SW480 (cell line): ENCODE results near the gene CALML6.
"Not testable (repeated sequence)": the region's sequence is repeated elsewhere in the genome, so short reads cannot be mapped to it uniquely, and the experiment has no call there.

ENCODE experiments used
- DNase-seq: peaks from one replicate; pipeline ENCODE4 v3.0.0-alpha.2; 2016; ENCODE audit warnings: low spot score

The CALML6 gene

DNA sequence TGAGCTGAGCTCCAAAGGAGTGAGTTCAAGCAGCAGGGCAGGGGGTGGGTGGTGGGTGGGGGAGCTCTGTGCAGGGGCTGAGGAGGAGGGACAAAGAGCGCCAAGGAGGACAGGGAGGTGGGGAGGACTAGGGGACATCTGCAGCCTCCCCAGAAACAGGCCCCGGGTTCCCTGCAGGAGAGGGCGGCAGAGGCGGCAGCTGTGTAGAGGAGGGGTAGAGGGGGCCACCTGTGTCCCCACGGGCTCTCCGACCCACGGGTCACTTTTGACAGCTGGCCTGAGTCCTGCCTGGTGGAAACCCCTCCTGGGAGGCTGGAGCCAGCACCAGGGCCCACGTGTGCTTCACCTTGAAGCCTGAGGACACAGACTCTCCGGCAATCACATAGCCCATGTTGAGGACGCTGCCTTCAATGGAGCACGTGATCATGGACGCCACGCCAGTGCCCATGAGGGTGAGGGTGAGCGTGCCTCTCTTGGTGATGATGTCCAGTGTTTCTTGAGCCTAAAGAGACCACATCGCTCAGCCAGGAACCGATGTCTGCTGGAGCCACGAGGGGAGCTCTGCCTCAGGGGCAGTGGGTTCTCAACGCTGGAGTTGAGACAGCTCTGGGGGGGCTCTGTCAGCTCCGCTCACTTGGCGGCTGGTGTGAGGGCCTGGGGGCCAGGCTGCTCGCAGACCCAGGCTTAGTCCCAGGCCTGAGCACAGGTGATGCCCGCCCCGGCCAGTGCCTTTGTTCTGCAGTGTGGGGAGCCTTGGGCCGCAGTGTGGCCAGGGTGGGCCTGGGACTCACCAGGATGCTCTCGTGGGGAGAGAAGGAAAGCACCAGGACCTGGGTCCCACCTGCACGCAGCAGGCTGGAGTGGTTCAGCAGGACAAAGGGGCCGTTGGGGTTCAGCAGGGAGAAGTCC, 10.6 kb downstream of the CALML6 start:
- no peak for DNase-seq

DNA sequence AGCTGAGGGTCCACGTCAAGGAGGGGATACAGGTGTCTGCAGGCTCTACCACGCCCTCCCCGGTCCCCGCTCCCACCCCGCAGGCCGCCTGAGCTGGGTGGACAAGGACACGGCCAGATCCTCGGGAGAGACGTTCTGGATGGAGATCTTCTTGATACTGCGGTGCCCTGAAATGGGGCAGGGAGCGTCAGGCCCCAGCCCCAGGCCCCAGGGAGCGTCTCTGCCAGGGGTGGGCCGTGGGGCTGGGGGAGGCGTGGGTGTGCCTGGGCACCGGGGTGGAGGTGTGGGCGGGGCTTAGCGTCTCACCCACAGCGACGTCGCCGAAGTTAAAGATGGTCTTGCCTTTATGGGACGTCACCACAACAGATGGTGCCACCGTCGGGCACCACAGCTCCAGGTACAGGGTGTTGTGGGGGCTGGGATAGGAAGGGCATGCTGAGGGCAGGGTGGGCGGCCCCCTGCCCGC, 11.3 kb downstream of the CALML6 start:
- no peak for DNase-seq

DNA sequence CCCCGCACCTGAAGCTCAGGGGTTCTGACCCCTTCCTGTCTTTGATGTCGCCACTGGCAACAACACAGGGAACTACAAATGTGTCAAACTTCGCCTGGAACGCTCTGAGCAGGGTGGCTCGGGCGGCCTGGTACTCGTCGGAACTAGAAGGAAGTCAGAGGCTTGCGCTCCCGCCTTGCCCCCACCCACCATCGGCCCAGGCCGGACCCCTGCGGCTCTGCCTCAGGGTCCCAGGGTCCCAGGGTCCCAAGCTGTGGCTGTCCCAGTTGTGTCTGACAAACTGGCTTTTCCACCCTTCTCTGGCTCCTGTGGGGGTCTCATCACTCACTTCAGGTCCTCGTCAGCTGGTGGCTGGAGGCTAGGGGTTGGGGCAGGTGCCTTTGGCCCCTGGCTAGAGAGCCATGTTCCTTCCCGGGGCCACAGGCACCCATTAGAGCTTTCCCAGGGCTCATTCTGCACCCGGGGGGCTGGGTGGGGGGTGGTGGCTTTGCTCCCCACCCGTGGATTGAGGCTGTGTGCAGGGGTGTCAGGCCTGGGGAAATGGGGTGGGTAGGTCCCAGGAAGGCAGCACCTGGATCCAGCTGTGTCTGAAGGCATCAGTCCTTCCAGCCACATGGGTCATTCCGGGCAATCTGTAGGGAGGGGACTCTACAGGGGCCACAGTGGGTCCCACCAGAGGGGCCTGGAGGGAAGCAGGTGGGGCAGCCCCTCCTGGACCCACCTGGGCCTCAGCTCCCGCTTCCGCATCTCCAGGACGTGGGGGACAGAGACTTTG, 12.0 kb downstream of the CALML6 start:
- no peak for DNase-seq

DNA sequence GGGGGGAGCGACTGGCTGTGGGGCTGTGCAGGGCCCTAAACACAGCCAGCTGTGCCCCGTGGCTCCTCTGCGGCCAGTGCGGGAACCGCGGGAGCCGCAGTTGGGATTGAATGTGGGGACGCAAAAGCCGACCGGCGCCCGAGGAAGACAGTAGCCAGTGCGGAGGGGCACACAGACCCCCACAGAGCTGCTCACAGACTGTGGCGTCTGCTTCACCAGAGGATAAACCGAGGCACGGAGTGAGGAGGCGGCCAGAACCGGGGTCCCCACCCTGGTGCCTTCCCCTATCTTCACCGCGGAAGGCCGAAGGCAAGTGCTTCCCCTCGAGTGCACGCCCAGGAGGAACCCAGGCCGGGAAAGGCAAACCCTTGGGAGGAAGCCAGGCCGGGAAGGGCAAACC, 12.7 kb downstream of the CALML6 start:
- no peak for DNase-seq

DNA sequence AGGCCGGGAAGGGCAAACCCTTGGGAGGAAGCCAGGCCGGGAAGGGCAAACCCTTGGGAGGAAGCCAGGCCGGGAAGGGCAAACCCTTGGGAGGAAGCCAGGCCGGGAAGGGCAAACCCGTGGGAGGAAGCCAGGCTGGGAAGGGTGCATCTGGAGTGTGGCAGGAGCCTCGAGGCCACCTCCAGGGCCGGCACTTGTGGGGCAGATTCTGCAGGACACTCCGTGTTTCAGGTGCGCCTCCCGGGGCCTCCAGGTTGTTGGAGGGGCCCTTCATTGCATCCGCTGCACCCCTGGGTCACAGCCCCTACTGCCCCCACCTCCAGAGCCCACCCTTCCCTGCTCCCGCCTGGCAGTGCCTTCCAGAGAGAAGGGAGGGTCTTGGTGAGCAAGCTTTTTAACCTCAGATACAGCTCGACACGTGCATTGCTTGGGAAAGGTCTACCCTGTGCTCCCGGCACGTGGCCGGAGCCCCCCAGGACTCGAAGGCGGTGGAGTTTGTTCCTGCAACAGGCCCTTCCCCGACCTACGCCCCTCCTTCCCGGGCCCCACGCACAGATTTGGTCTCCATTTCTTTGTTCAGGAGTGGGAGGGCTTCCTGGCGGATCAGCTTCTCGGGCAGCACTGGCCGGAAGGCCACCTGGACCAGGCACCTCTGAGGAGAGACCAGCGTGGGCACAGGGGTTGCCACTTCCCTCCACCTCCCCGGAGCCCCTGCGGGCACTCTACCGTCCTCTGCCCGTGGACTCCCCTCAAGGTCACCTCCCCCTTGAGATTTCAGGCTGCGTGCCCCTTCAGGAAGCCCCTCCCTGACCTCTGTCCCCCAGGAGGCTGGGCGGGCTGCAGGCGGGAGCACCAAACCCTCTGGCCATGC, 13.4 kb downstream of the CALML6 start:
- no peak for DNase-seq

DNA sequence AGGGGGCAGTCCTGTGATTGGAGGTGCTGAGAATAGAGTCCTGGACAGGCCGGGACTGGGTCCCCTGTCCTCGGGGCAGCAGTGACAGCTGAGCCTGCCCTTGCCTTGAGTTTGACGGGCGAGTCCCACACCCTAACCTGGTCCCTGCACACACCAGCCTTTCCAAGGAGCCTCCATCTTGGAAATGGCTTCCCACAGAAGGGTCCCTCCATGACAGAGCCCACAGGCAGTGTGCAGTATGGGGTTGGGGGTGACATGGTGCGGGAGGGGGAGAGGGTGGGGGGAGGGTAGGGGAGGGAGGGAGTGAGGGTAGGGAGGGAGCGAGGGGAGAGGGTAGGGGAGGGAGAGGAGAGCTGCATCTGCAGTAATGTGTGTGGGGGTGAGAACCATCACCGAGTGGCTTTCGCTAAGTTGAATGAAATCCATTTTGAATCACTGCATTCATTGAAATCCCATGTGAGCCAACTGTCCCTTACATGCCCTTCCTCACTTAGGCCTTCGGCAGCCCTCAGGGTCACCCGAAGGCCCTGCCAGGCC, 14.1 kb downstream of the CALML6 start:
- no peak for DNase-seq

DNA sequence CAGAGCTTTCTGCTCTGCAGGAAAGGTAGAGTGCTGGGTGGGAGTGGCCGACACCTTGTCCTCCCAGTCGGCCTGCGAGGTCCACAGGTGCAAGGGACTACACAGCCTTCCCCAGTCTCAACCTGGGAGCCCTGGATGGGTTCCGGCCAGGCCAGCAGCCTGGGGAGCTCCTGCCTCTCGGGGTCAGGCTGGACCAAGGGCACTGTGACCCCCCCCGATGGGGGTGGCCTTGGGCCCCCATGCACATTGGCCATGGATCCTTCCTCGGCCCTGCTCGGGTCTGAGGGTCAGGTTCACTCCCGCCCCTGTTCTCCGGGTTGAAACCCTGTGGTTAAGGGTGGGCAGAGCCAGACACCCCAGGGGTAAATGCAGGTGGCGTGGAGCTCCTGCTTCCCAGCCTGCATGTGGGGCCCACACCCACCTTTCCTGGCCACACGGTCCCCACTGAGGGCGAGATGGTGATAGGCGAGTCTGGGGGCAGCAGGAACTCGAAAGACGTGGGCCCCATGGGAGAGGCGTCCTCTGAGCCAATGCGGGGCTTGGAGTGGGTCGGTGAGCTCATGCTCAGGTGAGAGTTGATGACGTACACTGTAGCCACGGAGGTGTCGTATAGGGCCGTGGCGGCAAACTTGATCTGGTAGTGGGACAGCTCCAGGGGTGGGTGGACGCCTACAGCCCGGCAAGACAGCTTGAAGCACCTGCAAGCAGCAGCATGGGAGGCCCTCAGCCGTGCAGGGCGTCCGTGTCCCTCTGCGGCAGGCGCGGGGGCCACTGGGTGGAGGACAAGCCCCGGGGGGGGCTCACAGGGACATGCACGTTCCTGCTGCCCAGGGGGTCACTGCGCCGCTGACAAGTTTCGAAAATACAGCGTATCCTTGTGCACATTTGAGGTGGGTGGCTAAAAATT, 14.8 kb downstream of the CALML6 start:
- DNase-seq = no peak

DNA sequence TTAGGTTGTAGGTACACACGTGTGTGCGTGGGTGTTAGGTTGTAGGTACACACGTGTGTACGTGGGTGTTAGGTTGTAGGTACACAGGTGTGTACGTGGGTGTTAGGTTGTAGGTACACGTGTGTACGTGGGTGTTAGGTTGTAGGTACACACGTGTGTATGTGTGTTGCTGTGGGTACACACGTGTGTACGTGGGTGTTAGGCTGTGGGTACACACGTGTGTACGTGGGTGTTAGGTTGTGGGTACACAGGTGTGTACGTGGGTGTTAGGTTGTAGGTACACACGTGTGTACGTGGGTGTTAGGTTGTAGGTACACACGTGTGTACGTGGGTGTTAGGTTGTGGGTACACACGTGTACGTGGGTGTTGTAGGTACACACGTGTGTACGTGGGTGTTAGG, 19.8 kb downstream of the CALML6 start:
- DNase-seq = not testable (repeated sequence)

DNA sequence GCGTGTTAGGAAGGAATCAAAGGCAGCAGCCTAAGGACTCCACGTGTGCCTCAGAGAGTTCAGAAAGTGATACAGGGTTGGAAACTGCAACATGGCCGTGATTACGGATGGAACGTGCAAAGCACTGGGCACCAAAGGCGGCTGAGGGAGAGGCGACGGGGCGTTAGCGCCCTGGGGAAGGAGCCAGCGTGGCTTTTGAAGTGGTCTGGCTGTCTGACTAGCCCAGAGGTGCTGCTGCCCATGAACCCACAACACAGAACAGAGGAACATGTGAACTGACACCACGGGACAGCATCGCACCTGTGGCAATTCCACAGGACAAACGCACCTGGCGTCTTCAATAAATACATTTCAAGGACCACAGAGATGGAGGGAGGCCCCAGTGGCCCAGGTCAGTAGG, 22.0 kb downstream of the CALML6 start:
- peak; percentile 68 for DNase-seq

DNA sequence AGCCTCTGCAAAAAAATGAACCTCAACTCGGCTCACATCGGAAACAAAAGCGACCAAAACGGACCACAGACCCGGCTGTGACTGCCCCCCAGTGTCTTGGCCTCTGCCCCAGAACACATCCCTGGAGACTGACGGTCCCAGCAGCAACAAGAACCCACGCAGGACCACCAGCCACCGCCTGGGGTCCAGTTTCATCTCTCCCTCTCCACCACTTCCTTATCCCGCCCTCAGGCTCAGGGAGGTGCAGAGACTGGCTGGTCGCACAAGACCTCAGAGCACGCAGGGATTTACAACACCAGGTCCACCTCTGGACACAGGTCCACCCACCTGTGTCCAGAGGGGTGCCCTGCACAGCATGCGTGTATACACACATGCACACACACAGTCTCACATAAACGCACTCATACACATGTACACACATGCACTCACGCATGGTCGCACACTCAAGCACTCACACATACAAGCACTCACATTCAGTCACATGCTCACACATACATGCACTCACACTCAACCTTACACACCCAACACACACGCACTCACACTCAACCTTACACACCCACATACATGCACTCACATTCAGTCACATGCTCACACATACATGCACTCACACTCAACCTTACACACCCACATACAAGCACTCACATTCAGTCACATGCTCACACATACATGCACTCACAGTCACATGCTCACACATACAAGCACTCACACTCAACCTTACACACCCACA, 22.7 kb downstream of the CALML6 start:
- DNase-seq = no peak

DNA sequence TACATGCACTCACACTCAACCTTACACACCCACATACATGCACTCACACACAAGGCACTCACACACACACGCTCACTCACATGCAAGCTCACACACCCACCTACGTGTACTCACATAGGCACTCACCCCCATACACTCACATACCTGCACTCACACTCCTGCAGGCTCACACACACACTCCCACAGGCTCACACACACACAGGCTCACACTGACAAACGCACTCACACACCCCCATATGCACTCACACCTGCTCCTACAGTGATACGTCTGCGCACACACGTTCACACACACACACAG, 23.2 kb downstream of the CALML6 start:
- no peak for DNase-seq

DNA sequence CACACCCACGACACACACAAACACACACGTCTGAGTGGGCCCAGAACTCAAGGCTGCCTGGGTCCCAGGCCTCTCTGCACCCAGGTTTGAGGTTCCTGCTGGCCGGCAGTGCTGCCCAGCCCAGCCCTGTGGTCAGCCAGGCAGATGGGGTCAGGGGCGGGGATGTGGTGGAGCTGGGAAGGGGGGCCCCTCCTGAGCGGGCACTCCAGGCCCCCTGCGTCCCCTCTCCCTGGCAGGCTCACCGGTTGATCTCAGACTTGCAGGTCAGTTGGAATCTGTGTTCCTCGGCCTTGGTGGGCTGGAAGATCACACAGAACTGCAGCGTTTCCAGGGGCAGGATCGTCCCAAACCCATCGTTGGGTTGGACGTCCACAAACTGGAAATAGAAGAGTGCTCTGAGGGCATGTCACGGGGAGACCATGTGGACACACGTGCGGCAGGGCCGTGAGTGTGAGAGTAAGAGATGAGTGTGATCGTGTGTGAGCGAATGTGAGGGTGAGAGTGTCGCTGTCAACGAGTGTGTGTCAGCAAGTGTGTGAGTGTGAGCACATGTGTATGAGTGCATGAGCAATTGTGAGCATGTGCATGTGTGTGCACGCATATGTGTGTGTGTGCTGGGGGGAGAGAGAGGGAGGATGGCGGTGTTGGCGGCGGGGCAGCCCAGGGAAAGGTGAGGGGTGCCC, 23.7 kb downstream of the CALML6 start:
- DNase-seq = no peak

DNA sequence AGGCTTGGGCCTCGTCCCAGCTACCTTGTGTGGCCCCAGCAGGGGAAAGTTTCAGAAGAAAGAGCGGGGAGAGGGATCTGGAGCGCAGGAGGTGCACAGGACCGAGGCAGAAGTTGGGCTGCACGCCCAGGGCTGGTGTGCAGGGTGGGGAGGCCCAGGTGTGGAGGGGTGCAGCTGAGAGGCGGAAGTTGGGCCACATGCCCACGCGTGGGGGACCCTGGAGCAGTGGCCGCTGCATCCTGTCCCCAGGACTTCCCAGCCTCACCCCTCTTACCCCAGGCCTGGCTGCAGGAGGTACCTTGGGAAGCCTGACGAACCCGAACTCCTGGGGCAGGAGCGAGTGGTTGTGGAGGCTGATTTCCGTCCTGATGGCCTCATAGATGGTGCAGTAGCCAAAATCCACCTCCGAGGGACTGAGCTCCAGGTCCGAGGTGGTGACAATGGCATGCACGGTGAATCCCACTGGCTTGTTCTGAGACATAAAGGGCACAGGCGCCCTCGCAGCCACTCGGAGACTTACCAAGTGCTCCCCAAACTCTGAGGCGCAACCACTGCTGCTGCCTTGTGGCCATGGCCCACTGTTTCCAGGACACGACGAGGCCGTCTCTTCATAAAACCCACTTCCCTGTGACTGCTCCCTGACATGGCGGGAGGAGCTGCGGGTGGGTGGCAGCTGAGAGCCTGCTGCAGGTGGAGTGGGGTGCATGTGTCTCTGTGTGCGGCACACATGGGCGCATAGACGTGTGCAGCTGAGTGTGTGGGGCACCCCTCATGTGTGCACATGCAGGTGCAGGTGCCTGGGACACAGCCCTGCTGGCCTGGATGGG, 24.4 kb downstream of the CALML6 start:
- DNase-seq = no peak

DNA sequence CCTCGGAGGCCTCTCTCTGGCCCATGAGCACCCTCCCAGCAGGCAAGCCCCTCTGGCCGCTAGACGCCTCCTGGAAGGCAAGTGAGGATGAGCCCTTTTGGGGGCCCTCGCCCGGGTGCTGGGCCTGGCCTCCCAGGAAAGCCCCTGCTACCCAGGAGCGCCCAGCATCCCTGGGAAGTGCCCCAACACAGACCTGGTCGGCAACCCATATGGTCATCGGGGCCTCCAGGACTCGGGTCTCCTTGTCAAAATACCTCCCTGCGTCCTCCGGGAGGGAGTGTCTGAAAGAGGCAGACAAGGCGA, 25.0 kb downstream of the CALML6 start:
- no peak for DNase-seq

DNA sequence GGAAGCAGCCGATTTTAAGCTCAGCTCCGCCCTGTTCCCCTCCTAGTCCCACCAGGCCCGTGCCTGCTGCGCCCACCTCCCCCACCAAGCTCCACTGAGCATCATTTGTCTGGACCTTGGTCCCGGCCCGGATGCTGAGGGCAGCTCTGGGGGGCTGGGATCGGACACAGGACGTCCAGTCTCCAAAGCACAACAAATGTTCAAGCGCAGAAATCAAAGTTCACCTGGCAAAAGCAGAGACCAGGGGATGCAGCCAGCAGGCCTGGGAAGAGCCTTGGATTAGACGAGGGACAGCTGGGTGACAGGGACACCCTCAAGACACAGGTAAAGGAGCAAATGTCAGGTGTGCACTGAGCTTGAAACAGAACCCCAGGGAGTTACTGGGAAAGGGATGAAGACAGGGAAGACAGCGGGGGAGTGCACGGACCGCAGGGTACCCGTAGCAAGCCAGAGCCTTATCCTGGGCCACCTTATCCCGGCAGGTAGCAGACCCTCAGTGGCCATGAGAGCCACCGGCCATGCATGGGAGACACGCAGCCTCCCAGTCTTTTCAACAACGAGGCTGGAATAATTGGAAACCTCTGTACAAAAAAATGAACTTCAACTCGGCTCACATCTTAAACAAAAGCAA, 26.3 kb downstream of the CALML6 start:
- DNase-seq = no peak

DNA sequence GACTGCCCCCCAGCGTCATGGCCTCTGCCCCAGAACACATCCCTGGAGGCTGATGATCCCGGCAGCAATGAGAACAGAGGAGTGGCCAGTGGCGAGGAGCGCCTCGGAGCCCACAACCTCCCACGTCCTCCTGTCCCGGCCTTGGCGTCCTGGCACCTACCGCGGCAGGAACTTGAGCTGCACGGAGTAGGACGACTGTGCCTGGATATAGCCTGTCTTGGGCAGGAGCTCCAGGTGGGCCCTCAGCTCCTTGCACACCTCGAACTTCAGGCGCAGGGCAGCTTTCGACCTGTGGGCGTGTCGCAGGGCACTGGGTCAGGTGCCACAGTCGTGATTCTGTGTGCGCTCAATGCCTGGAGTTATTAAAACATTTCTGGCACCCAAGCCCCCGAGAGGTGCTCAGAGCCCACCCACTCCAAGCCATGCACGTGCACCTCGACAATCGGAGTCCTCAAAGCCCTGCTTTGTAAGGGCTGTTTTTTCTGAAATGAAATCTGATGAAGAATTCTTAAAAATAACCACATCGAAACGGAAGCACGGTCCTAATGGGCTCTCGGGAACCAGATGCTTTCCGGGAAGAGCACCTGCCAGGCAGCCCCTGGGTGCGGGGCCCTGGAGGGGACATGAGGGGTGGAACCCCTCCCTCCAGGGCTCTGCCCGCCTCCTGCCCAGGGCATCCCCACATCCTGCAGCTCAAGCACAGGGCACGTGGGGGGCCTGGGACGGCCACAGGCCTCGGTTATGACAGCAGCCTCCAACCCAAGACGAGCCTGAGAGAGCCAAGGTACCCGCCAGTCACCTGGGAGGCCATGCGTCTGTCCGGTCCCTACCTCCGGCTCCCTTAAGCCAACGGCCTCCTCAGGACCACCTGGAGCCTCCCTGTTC, 27.1 kb downstream of the CALML6 start:
- no peak for DNase-seq
